CD4-positive, alpha-beta T cell treated with Interleukin-4 for 4 hours (primary cell): Measurements from ENCODE around the gene SLC6A6.
A peak's percentile ranks its signal among the peaks of the same experiment; 100 is the strongest.

Experiments used
- DNase-seq: peaks from one replicate; pipeline ENCODE4 v3.0.0-alpha.2; 2020

The SLC6A6 gene

GRCh38 chr3:14372587-14372986 is 29.8 kb upstream of the SLC6A6 start:
- no peak for DNase-seq

GRCh38 chr3:14373753-14374376 is 28.5 kb upstream of the SLC6A6 start:
- DNase-seq: no peak

- DNase-seq: no peak
These were observed 27.9 kb upstream of the SLC6A6 start for GRCh38 chr3:14374444-14374883.

GRCh38 chr3:14375192-14375591 is 27.2 kb upstream of the SLC6A6 start:
- no peak for DNase-seq

DNA sequence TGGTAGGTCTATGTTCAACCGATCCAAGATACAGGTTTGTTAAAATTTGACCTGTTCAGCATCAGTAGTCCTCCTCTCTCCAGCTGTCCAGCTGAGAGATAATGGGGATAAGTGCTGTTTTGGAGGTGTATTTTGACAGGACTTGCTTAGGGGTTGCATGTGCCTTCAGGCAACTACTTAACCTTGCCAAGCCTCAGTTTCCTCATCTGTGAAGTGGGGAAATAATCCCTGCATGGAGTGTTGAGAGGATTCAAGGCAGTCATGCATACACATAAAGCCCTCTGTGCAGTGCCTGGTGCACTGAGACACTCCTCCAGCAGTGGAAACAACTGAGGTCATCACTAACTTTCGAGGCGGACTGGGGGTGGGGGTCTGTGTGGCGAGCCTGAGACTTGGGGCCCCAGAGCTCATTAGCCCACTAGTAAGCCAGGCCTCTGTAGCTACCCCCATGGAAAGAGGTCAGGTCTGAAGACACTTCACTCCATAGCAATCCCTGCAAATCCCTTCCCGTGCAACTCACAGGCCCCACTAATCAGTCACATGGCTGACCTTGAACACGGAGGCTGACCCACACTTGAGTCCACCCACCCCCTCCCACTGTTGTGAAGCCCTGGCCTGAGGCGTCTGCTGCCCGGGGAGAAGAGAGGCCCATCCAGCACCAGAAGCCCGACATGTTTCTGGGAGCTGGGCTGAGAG is 25.9 kb upstream of the SLC6A6 start:
- DNase-seq: no peak

DNA sequence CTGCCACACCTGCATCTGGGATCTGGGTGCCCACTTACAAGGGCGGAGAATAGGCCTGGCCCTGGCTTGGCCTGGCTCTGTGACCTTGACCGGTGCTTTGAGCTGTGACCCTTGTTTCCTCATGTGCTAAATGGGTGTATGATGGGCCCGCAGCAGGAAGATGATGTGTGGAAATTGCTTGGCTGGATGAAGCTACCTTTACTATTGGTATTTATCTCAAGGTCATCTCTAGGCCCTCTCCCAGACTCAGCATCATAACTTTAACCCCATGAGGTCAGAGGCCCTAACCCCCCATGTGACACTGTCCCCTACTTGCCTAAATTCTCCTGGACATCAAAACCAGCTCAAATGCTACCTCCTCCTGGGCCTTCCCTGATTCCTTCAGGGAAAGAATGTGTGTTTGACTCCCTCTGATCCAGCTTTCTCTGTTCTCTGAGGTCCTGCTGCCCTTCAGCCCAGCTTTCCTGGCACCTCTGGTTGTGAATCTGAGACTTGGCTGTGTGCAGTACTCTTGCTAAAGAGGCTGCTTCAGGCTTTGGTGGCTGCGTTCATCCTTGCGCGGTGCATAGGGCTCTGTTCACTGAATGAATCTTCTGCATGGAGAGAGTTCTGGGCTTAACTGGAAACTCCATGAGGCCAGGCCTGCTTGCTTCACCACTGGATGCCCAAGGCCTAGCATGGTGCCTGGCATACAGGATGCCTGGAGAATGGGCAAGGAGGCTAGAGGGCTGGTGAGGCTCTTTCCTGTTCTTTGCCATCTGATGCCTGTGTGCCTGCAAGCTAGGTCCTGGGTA is 25.2 kb upstream of the SLC6A6 start:
- DNase-seq: no peak

DNA sequence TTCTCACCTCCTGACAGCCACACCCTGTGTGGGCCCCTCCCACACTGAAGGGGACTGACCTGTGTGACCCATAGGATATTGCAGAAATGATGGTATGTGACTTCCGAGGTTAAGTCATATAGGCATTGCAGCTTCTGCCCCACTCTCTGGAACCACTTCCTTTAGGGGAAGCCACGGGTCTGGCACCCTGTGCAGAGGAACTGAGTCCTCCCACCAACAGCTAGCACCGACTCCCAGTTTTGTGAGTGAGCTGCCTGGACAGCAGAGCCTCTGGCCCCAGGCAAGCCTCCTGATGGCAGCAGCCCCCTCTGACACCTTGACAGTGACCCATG is 24.6 kb upstream of the SLC6A6 start:
- DNase-seq: peak; percentile 68

DNA sequence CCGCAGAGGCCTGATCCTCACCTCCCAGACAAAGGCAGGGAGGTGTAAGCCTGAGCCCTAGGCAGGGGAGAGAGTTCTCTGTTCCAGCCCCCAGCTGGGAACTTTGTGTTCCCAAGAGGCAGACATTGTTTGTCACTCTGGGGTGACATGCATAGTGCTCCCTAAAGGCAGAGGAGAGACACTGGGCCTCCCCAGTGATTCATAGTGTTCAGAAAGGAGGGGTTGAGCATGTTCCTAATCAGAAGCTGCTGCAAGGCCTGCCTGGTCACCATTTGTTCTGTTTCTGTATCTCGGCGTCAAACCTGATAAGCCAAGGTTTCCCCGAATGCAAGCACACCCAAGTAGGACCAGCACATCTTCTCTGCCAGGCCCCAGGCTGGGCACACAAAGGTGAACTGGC is 24.0 kb upstream of the SLC6A6 start:
- DNase-seq: peak; percentile 9

DNA sequence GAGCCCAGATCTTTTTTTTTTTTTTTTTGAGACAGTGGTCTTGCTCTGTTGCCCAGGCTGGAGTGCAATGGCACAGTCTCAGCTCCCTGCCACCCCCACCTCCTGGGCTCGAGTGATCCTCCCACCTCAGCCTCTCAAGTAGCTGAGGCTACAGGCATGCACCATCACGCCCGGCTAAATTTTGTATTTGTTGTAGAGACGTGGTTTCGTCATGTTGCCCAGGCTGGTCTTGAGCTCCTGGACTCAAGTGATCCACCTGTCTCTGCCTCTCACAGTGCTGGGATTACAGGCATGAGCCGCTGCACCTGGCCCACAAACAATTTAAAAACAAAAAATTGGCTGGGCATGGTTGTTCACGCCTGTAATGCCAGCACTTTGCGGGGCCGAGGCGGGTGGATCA is 22.6 kb upstream of the SLC6A6 start:
- no peak for DNase-seq

DNA sequence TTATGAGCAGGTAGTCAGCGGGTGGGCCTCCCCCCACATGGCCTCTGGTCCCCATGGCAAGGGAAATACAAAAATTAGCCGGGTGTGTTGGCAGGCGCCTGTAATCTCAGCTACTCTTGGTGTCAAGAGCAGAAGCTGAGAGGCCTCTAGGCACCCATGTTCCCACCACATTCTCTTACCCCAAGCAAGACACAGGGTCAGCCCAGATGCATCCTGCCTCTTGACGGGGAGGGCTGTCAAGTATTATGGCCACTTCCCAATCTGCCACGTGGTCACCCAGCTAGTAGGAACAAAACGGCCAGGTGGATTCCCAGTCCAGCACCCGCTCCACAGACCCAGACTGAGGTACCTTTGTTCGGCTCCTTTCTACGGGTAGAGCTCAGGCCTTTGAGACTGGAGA is 16.2 kb upstream of the SLC6A6 start:
- no peak for DNase-seq

GRCh38 chr3:14388201-14388600 is 14.2 kb upstream of the SLC6A6 start:
- DNase-seq: no peak

- DNase-seq: no peak
These were observed 13.2 kb upstream of the SLC6A6 start for GRCh38 chr3:14389166-14389606.

- DNase-seq: no peak
These were observed 12.7 kb upstream of the SLC6A6 start for GRCh38 chr3:14389716-14390115.

DNA sequence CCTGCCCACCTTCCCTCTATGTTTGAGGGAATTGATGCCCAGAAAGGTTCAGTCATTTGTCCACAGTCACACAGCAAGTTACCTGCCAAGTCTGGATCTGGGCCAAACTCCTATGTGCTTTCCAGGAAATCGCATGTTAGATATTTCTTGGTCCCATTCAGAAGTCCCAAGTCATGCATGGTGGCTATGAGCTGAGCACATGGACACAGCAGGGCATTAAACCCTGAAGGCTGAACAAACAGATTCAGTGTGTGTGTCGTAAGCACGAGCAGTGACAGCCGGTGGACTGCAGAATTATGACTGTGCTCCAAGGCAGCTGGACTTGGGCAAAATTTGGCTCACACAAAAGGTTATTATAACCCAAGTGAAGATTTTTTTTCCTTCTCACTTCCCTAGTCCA is 11.4 kb upstream of the SLC6A6 start:
- no peak for DNase-seq

GRCh38 chr3:14392231-14392630 is 10.2 kb upstream of the SLC6A6 start:
- no peak for DNase-seq

DNA sequence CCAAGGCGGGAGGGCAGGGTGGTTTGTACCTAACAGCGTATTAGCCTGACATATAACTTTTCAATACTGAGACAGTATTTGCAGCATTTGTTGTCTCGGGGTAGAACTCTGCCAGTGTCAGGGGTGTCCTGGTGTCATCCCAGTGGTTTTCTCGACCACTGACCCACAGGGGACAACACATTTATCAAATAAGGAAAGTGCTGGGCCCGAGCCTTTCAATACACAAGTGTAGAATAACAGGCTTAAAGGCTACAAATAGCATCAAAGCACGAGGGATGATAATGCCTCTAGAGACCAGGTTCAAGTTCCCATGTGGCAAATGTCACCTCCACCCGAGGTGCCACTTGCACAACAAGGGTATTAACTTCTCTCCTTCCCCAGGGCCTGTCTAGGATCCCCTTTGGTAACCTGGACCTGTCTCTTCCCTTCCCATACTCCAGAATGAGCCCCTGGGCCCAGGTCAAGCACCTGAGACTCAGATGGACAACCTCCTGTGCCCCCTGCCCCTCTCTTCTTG is 9.5 kb upstream of the SLC6A6 start:
- no peak for DNase-seq

GRCh38 chr3:14393440-14394106 is 8.8 kb upstream of the SLC6A6 start:
- no peak for DNase-seq

GRCh38 chr3:14396031-14396692 is 6.2 kb upstream of the SLC6A6 start:
- no peak for DNase-seq

- no peak for DNase-seq
These were observed 5.4 kb upstream of the SLC6A6 start for GRCh38 chr3:14397046-14397445.

GRCh38 chr3:14397531-14397930 is 4.9 kb upstream of the SLC6A6 start:
- no peak for DNase-seq

DNA sequence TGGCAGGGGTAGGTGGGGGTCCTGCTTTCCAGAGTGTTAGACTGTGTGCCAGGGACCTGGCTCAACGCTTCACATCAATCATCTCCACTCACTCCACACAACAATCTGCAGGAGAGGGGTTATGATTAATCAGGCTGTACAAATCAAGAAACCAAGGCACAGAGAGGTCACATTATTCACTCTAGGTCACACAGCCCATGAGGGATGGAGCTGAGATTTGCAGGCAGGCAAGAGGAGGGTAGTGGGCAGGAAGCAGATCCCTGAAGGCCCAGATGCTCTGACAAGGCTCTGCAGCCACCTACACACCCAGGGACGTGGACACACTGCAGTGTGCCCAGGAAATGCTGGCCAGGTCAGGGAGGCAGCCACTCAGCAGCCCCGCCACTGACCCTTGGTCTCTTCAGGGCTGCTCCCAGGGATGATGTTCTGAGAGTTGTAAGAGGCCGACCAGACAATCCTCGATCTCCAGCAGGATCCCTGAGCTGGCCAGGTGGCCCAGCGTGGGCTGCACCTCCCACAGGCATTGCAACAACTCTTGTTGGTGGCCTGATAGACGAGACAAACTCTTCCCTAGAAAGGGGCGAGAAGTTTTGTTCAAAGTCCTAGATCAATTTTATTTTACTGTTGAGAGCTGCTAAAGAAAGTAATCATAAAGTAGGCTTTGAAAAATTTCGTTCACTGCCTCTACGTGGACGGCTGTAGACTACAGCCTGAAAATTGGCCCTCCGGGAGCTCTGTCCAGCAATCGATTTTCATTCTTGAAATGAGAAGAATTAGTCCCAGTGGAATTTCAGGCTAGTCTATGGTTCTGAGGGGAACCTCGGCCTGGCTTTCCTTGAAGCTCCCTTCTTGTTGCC is 4.2 kb upstream of the SLC6A6 start:
- DNase-seq: no peak

GRCh38 chr3:14398797-14399106 is 3.7 kb upstream of the SLC6A6 start:
- DNase-seq: no peak
